Type B pancreatic cell (in vitro differentiated cells): ENCODE measurements around the gene ADAMTS17. TPM values are rescaled to one million over a fixed set of nuclear protein-coding genes. Genes with fewer than 3 reads are reported as not detected.

Experiments used
- DNase-seq: peaks from one replicate; pipeline ENCODE4 v3.0.0; 2021; ENCODE audit warnings: mixed read lengths; ENCODE audit not compliant: unreplicated experiment; ENCODE audit errors: extremely low spot score
- H3K27ac Mint-ChIP-seq: 2 replicates; pipeline ENCODE4 v1.8.0; 2021; ENCODE audit warnings: mild to moderate bottlenecking, mixed read lengths
- H3K27me3 Mint-ChIP-seq: 2 replicates; pipeline ENCODE4 v1.8.0; 2021; ENCODE audit warnings: mixed read lengths
- H3K36me3 Mint-ChIP-seq: 2 replicates; pipeline ENCODE4 v1.8.0; 2021; ENCODE audit warnings: mixed read lengths
- H3K4me1 Mint-ChIP-seq: one replicate; pipeline ENCODE4 v1.8.0; 2021; ENCODE audit warnings: mixed read lengths; ENCODE audit not compliant: unreplicated experiment
- H3K4me3 Mint-ChIP-seq: 2 replicates; pipeline ENCODE4 v1.8.0; 2021; ENCODE audit warnings: mild to moderate bottlenecking, mixed read lengths
- H3K9me3 Mint-ChIP-seq: 2 replicates; pipeline ENCODE4 v1.8.0; 2021; ENCODE audit warnings: mixed read lengths
- total RNA-seq: library from RNA; stranded (reverse); gene quantifications from 2 replicates; pipeline ENCODE4 v1.2.1, GENCODE V29; 2021; ENCODE audit warnings: low replicate concordance
- TF ChIP-seq, protein P1 (sequence below): fragments of 200-600 bp; sonication (generic); conservative IDR thresholded peaks from 2 replicates; pipeline ENCODE4 v1.5.0; 2021; ENCODE audit warnings: antibody characterized with exemption, mild to moderate bottlenecking

The ADAMTS17 gene
- total RNA-seq, 1 donor from 2014 or later, result 18.3 TPM

DNA sequence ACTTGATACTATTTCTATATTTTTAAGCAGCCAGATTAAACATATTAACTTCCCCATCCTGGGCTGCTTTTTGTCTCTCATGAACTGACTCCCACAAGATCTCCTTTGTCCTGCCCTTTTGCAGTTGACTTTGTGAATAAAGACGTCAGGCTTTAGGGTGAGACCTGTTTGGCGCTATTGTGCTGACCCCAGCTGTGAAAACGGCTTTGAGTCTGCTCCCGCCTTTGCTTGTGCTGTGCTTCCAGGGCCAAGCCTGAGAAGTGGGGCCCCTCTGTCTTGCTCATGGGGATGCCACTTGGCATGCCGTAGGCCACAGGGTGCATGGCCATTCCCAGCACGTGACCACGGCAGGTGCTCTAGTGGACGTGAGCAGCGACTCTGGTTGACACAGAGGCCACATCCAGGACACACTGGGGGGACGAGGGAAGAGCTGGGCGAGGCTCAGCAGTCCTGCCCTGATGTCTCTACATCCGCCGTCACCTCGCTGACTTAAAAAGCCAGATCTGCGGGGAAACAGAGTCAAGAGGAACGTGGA lies 339.6 kb downstream of the ADAMTS17 start:
- no peak overlapping the region for H3K4me3 Mint-ChIP-seq
- DNase-seq, result no peak
- peaks cover 4% of the 10 kb centered on the region for H3K27me3 Mint-ChIP-seq
- no peaks in the 10 kb centered on the region for H3K9me3 Mint-ChIP-seq
- no peak overlapping the region for H3K27ac Mint-ChIP-seq
- TF ChIP-seq, protein P1, sequence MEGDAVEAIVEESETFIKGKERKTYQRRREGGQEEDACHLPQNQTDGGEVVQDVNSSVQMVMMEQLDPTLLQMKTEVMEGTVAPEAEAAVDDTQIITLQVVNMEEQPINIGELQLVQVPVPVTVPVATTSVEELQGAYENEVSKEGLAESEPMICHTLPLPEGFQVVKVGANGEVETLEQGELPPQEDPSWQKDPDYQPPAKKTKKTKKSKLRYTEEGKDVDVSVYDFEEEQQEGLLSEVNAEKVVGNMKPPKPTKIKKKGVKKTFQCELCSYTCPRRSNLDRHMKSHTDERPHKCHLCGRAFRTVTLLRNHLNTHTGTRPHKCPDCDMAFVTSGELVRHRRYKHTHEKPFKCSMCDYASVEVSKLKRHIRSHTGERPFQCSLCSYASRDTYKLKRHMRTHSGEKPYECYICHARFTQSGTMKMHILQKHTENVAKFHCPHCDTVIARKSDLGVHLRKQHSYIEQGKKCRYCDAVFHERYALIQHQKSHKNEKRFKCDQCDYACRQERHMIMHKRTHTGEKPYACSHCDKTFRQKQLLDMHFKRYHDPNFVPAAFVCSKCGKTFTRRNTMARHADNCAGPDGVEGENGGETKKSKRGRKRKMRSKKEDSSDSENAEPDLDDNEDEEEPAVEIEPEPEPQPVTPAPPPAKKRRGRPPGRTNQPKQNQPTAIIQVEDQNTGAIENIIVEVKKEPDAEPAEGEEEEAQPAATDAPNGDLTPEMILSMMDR, result no peak
- H3K4me1 Mint-ChIP-seq, result peaks cover 13% of the 10 kb centered on the region
- peaks cover 9% of the 10 kb centered on the region for H3K36me3 Mint-ChIP-seq

- Mint-ChIP-seq H3K9me3 (no peaks in the 10 kb centered on the region), H3K27me3 (peaks cover 4% of the 10 kb centered on the region)
- TF ChIP-seq, protein P1, result no peak
Observed at GRCh38 chr15:100001405-100001804, 340.4 kb downstream of the ADAMTS17 start.

GRCh38 chr15:99999282-100000070 lies 342.3 kb downstream of the ADAMTS17 start:
- H3K36me3 Mint-ChIP-seq, result peaks cover 9% of the 10 kb centered on the region
- peak; percentile 49 for DNase-seq
- peaks cover 4% of the 10 kb centered on the region for H3K27me3 Mint-ChIP-seq
- no peak overlapping the region for H3K4me3 Mint-ChIP-seq
- no peaks in the 10 kb centered on the region for H3K9me3 Mint-ChIP-seq
- H3K27ac Mint-ChIP-seq, result no peak overlapping the region
- TF ChIP-seq, protein P1, result no peak
- peaks cover 11% of the 10 kb centered on the region for H3K4me1 Mint-ChIP-seq

More at GRCh38 chr15:100001405-100001804, 340.4 kb downstream of the ADAMTS17 start:
- H3K4me3 Mint-ChIP-seq, result no peak overlapping the region
- no peak overlapping the region for H3K27ac Mint-ChIP-seq
- H3K36me3 Mint-ChIP-seq, result peaks cover 9% of the 10 kb centered on the region
- peaks cover 13% of the 10 kb centered on the region for H3K4me1 Mint-ChIP-seq
- DNase-seq, result no peak

GRCh38 chr15:99998661-99999101 lies 343.1 kb downstream of the ADAMTS17 start:
- no peaks in the 10 kb centered on the region for H3K9me3 Mint-ChIP-seq
- H3K4me1 Mint-ChIP-seq, result peaks cover 13% of the 10 kb centered on the region
- no peak overlapping the region for H3K27ac Mint-ChIP-seq
- H3K27me3 Mint-ChIP-seq, result peaks cover 4% of the 10 kb centered on the region
- no peak overlapping the region for H3K4me3 Mint-ChIP-seq
- peaks cover 8% of the 10 kb centered on the region for H3K36me3 Mint-ChIP-seq
- TF ChIP-seq, protein P1, result no peak
- DNase-seq, result no peak

GRCh38 chr15:99997112-99997651 lies 344.6 kb downstream of the ADAMTS17 start:
- no peak overlapping the region for H3K4me3 Mint-ChIP-seq
- no peak overlapping the region for H3K27ac Mint-ChIP-seq
- no peaks in the 10 kb centered on the region for H3K9me3 Mint-ChIP-seq
- H3K4me1 Mint-ChIP-seq, result peaks cover 14% of the 10 kb centered on the region
- no peak for DNase-seq
- TF ChIP-seq, protein P1, result no peak
- peaks cover 6% of the 10 kb centered on the region for H3K36me3 Mint-ChIP-seq
- peaks cover 1% of the 10 kb centered on the region for H3K27me3 Mint-ChIP-seq
